Retinal pigment epithelial cell (primary cell): ENCODE data around the gene ANKRD13B.

Experiments
- DNase-seq: peaks from one replicate; pipeline ENCODE4 v3.0.0-alpha.2; 2010; ENCODE audit warnings: low read depth
- H3K4me3 ChIP-seq: 2 replicates; pipeline ENCODE4 v1.5.1; 2011; ENCODE audit warnings: mild to moderate bottlenecking, low read length, control low read depth, moderate library complexity
- CTCF ChIP-seq: conservative IDR thresholded peaks from 2 replicates; pipeline ENCODE4 v1.5.1; 2011; ENCODE audit warnings: low read depth, low read length, control low read depth, inconsistent platforms

Gene ANKRD13B

GRCh38 chr17:29573871-29574731 is 18.8 kb upstream of the ANKRD13B start:
- TF ChIP-seq CTCF: no peak
- DNase-seq: no peak

GRCh38 chr17:29574732-29575510 is 18.0 kb upstream of the ANKRD13B start:
- no peak for DNase-seq

More at GRCh38 chr17:29573871-29574731, 18.8 kb upstream of the ANKRD13B start:
- no peak overlapping the region for H3K4me3 ChIP-seq

GRCh38 chr17:29575511-29576213 is 17.3 kb upstream of the ANKRD13B start:
- TF ChIP-seq CTCF: no peak
- H3K4me3 ChIP-seq: no peak overlapping the region
- no peak for DNase-seq

More at GRCh38 chr17:29574732-29575510, 18.0 kb upstream of the ANKRD13B start:
- TF ChIP-seq CTCF: no peak
- H3K4me3 ChIP-seq: no peak overlapping the region

- TF ChIP-seq CTCF: no peak
- H3K4me3 ChIP-seq: no peak overlapping the region
- DNase-seq: no peak
These were observed 16.5 kb upstream of the ANKRD13B start for GRCh38 chr17:29576214-29577000.

- no peak for DNase-seq
- H3K4me3 ChIP-seq: no peak overlapping the region
- TF ChIP-seq CTCF: no peak
These were observed 15.9 kb upstream of the ANKRD13B start for GRCh38 chr17:29577001-29577370.

- DNase-seq: no peak
- H3K4me3 ChIP-seq: no peak overlapping the region
These were observed 15.3 kb upstream of the ANKRD13B start for GRCh38 chr17:29577385-29578211.

More at GRCh38 chr17:29577385-29578211, 15.3 kb upstream of the ANKRD13B start:
- TF ChIP-seq CTCF: no peak
